H7 (cell line): ENCODE results near the gene FMNL2. TPM values are rescaled to one million over a fixed set of nuclear protein-coding genes. Genes with fewer than 3 reads are reported as not detected.

ENCODE experiments used
- DNase-seq: peaks from one replicate; pipeline ENCODE4 v3.0.0; 2012
- H3K27me3 ChIP-seq: 2 replicates; pipeline ENCODE4 v1.6.0; 2011; ENCODE audit warnings: mild to moderate bottlenecking, low read length; ENCODE audit not compliant: control insufficient read depth, insufficient read depth
- H3K36me3 ChIP-seq: replicated peaks from 2 replicates; pipeline ENCODE4 v1.5.1; 2011; ENCODE audit warnings: low read length; ENCODE audit not compliant: control insufficient read depth, insufficient read depth
- H3K4me3 ChIP-seq: 2 replicates; pipeline ENCODE4 v1.5.1; 2011; ENCODE audit warnings: low read depth, mild to moderate bottlenecking, control low read depth, low read length, moderate library complexity; ENCODE audit not compliant: insufficient read depth
- total RNA-seq: library from RNA; depleted of rRNA; stranded (reverse); fragments of >200 nt; shearing (Covaris generic); gene quantifications from 2 replicates; pipeline ENCODE4 v1.2.3, GENCODE V29; 2014

The FMNL2 gene
- total RNA-seq, 1 experiment from 2014 or later = 20.0 TPM

DNA sequence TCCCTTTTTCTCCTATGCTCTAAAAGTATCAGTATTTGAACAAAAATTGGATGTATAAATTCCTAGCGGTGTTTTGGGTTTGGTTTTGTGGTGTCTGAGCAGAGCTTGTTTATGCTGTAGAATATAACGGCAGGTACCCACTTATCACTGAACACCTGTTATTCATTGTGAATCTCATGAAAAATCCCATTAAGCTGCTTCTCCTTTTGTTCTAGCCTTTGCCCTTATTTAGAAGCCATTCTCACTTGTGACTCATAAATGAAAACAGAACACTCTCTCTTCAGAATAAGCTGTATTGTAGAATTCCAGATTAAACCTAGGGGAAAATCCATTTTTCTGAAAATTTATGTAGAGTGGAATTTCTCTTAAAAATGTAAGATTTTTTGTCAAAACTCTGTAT, 278.3 kb downstream of the FMNL2 start:
- no peaks in the 10 kb centered on the region for H3K27me3 ChIP-seq
- no peak overlapping the region for H3K4me3 ChIP-seq
- H3K36me3 ChIP-seq = peaks cover 13% of the 10 kb centered on the region
- no peak for DNase-seq

DNA sequence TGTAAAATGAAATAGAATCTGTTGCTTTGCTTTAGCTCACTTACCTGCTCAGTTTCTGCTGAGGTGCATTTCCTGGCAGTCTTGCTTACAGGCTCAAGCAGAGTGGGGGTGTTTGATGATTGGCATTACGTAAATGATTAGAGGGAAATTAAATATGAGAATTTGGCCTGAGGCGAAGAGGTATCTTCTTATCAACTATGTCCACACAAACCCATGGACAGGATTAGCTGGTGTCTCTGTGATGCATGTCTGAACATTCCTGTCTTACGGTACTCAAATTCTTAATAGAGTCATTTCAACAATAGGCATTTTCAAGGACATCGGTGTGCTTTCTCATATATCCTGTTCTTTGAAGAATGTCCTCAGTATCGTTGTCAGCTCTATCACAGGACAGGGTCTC, 280.2 kb downstream of the FMNL2 start:
- DNase-seq = no peak
- peaks cover 19% of the 10 kb centered on the region for H3K36me3 ChIP-seq
- no peak overlapping the region for H3K4me3 ChIP-seq
- H3K27me3 ChIP-seq = no peaks in the 10 kb centered on the region

DNA sequence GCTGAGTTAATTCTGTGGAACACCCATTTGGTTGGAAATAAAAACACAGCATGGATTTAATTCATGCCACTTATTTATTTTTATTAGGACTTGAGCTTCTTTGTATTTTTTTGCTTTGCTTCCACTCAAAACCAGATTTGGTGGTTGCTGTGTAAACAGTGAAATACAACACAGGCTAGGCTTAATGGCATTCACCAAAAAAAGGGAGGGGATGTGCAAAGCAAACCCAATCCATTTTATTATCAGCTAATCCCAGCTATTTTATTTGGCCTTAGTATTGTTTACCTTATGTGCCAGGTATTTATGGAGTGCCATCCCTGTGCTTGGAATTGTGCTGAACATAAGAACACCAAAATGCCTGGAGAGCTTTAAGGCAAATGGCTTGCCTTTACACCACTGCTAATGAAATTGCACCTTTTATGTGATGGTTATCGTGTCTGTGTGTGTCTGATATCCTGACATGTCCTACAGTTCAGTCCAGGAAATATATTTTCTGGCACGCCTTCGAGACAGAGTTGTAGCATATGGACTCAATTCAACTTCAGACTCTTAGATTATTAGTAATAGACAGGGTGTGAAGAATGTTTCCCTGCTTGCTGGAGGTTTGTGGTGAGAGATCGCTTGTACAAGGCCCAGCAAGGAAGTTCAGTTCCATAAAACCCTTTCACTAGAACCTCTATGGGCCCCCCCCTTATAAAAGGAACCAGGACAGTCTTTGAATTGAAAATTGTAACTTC, 282.6 kb downstream of the FMNL2 start:
- peaks cover 20% of the 10 kb centered on the region for H3K36me3 ChIP-seq
- DNase-seq = no peak
- no peak overlapping the region for H3K4me3 ChIP-seq
- no peaks in the 10 kb centered on the region for H3K27me3 ChIP-seq

DNA sequence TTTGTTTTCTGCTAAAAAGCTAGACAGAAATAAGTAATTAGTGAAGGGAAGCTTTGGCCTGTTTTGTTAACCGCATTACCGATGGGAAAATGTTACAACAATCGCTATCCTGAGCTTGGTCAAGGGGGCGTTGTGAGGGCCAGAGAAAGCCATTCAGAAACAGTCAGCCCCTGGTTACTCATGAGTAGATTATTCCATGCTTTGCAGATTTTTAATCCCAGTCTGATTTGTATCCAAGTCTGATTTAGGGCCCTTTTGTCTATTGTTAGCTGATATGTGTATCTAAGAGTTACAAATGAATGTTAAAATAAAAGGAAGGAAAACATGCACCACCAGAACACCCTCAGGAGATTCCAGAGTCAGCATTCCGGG, 283.2 kb downstream of the FMNL2 start:
- peaks cover 20% of the 10 kb centered on the region for H3K36me3 ChIP-seq
- H3K27me3 ChIP-seq = no peaks in the 10 kb centered on the region
- DNase-seq = no peak
- H3K4me3 ChIP-seq = no peak overlapping the region

DNA sequence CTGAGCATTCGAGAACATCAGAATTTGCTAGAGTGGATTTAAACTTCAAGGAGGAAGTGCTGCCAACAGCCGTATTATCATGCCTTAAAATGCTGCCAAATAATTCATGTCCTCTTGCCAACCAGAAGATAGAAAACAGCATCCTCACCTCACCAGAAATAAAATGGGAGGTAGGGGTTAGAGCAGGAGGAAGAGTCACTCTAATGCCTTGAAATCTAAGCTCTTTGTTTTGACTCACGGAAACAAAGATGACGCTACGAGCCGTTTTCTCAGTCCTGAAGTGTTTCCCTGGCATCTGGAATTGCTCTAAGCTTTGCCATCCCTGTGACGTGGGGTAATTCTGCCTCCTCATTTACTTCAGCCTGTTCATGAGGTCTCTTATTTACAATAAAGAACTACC, 285.2 kb downstream of the FMNL2 start:
- Histone ChIP-seq H3K4me3 (no peak overlapping the region), H3K36me3 (peaks cover 20% of the 10 kb centered on the region), H3K27me3 (no peaks in the 10 kb centered on the region)
- no peak for DNase-seq

DNA sequence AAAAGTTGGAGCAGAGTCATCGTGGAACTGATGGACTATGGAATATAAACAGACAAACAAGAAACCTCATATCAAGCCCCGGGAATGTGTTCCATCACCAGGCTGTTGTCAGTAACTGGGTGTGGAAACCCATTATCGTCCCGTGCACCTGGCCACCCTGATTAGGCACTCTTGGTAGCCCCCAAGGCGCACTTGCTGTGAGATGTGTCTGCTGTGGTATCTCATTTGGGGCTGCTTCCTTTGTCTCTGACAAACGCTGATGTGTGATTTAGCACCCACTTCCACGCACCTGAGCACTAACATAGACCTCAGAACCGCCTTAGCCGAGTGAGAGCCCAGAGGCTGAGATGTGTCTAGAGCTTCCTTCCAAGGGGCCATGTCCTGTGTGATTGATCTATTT, 286.0 kb downstream of the FMNL2 start:
- peaks cover 20% of the 10 kb centered on the region for H3K36me3 ChIP-seq
- no peaks in the 10 kb centered on the region for H3K27me3 ChIP-seq
- no peak overlapping the region for H3K4me3 ChIP-seq
- no peak for DNase-seq

DNA sequence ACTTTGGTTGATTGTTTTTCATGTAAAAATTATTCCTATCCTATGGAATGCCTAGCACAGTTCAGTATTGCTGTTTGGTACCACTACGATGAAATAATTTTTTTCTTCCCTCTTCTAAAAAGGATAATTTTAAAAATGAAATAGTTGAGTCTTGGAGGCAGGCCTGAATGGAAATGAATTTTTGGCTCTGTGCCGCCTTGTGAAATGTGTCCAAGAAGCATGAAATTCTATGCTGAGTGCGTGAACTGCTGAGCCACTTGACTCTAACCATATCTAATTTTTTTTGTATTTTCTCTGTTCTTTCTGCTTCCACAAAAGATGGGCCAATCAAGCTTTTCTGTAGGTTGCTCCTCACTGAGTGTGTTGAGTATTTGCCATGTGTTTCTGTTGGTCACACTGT, 287.2 kb downstream of the FMNL2 start:
- H3K27me3 ChIP-seq = no peaks in the 10 kb centered on the region
- peaks cover 14% of the 10 kb centered on the region for H3K36me3 ChIP-seq
- no peak overlapping the region for H3K4me3 ChIP-seq
- no peak for DNase-seq

DNA sequence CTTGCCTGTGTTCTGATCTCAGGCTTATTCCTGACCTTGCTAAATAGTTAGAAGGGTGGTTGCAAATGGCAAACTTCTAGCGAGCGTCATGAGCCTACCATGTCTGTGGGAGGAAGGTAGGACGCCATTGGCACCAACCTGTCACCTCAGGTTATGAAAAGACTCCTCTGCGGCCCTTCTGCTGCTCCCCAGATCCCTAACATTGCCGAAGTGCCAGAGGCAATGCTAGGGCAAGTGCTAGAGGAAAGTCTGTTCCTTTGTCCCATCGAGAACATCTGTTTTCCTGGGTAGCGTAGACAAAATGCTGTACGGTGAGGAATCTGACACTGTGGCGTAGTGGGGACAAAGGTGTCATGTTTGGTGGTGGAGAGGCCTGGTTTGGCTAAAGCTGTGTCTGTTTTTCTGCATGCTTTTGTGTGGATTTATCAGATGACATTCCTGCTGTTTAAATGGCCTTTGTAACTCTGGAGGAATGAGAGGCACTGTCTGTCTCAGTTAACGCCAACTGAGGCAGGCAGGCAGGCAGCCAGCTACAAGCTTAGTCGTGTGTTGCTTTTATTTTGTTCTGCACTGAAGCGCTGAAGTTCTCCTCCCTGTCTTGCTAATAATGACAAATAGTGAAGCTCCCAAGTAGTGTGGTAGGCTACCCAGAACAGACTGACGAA, 288.2 kb downstream of the FMNL2 start:
- H3K4me3 ChIP-seq = no peak overlapping the region
- DNase-seq = no peak
- peaks cover 11% of the 10 kb centered on the region for H3K36me3 ChIP-seq
- no peaks in the 10 kb centered on the region for H3K27me3 ChIP-seq

DNA sequence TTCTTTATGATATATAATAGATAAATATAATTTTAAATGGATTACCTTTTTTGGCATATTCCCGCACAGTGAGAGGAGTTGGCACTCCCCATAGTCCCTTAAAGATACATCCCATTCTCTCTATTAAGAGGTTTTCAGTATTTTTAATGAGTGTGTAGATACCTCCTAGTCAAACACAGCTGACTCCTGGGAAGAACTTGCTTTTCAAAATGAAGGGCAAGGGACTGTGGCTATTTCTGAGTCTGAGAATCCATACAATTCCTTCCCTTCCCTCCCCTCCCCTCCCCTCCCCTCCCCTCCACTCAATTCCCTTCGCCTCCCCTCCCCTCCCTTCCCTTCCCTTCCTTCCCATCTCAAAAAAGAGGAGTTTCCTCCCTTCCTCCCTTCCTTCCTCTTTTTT, 288.8 kb downstream of the FMNL2 start:
- Histone ChIP-seq H3K4me3 (no peak overlapping the region), H3K36me3 (peaks cover 11% of the 10 kb centered on the region), H3K27me3 (no peaks in the 10 kb centered on the region)
- no peak for DNase-seq

DNA sequence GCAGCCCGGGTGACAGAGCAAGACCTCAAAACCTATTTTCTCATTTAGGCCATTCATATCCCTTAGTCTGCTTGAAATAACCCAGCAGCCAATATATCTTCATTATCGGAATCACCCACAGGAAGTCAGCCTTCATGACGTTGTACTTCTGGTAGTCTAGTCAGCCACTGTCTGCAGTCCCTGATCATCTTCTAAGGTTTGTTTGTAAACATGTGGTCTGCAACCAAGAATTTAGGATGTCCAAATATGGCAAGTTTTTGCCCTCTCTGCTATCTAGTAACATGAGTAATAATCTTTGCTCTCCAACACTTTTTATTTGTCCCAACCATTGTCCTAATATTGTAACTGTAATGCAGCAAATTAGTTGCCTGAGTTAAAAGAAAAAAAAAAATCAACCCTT, 289.8 kb downstream of the FMNL2 start:
- DNase-seq = no peak
- H3K4me3 ChIP-seq = no peak overlapping the region
- no peaks in the 10 kb centered on the region for H3K27me3 ChIP-seq
- peaks cover 5% of the 10 kb centered on the region for H3K36me3 ChIP-seq

DNA sequence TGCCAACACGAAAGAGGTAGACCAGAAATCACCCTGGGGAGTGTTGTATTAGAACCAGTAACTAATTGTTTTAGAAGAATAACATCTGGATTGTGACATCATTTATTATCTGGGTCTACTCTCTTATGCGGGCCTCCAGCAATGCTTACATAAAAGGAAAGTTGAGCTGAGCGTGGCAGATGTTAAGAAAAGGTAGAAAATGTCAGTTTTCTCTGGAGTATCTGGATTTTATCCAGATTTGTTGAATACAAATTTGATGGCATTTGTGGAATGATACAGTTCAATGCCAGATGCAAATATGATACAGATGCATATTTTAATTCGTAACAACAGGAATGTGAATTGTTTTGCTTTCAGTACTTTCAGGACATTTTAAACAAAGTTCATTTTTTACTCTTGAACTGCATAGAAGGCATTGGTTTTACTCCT, 292.0 kb downstream of the FMNL2 start:
- Histone ChIP-seq H3K27me3 (no peaks in the 10 kb centered on the region), H3K4me3 (no peak overlapping the region), H3K36me3 (peaks cover 4% of the 10 kb centered on the region)
- no peak for DNase-seq

DNA sequence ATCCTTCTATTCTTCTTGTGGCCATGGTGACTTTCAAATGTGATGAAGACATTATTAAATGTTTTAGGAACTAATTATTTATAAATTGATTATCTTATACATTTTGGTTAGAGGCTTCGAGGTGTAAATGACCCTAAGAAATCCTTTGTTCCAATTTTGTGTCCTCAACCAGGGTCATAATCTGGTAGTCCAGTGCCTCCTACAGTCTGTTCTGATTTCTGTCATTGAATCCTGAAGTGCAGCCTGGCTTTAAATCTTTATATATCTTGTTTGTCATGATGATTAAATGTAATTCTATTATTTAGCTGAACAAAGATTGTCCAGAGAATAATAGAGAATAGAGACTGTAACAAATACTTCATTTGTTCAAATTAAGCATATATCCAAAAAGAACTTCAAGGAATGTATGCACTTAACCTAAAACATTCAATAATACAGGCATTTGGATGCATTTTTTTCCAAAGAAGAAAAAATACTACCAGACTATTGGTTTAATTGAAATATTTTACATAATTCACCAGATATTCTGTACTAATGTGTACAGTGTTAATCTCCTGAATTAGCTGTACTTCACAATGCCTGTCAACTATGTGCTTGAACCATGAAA, 292.5 kb downstream of the FMNL2 start:
- Histone ChIP-seq H3K4me3 (no peak overlapping the region), H3K27me3 (no peaks in the 10 kb centered on the region), H3K36me3 (peaks cover 4% of the 10 kb centered on the region)
- no peak for DNase-seq

DNA sequence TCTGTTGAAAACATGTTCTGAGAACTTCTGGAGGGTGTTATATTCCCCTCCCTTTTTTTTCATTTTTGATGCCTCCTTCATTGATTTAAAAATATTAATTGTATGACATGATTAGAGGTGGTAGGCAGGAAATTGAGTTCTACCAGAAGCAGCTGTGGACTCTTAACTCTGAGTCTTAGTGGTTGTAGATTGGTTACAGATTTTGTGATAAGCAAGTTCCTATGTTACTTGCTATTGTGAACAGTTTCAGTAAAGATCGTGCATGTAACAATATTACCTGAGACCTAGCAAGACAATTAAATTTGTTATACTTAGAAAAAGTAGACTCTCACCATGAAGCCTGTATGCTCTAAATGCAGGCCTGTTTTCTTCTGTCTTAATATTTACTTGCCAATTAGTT, 294.2 kb downstream of the FMNL2 start:
- DNase-seq = no peak
- Histone ChIP-seq H3K27me3 (no peaks in the 10 kb centered on the region), H3K4me3 (no peak overlapping the region), H3K36me3 (peaks cover 6% of the 10 kb centered on the region)

DNA sequence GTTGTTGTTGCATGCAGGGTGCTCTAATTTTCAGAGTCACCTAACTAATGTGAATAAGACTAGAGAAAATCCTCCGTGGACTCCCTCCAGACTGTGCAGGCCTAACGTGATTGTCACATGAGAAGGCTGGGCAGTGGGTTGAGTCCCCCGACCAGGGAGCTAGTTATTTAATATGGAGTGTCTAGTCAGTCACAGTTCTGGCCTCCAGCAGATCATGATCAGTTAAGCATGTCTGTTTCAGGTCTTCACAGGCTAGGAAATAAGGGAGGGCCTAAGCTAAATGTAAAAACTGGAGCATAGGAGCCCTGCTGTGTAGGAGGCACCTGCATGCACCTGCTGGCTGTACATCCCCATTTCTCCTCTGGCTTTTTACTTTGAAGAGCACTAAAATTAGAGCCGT, 295.5 kb downstream of the FMNL2 start:
- no peak for DNase-seq
- H3K4me3 ChIP-seq = no peak overlapping the region
- H3K36me3 ChIP-seq = peaks cover 6% of the 10 kb centered on the region
- no peaks in the 10 kb centered on the region for H3K27me3 ChIP-seq

DNA sequence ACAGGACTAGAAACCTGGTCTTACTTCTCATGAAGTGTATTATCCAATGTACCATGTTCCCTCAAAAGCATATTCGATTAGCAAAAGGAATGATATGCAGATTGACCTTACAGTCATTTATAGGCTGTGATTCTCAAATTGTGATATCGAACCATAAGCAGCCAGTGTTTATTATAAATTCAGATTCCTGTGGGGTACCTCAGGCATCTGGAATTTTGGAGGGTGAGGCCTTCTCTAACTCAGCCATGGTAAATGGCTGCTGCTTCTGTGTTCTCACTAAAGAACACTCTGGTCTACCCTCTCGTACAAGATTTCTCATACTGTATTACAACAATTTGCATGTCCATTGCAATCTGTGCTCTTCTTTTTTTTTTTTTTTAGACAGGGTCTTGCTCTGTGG, 297.8 kb downstream of the FMNL2 start:
- no peak overlapping the region for H3K4me3 ChIP-seq
- no peaks in the 10 kb centered on the region for H3K27me3 ChIP-seq
- H3K36me3 ChIP-seq = peaks cover 19% of the 10 kb centered on the region
- no peak for DNase-seq
